CD4-positive, alpha-beta T cell treated with Interleukin-4 for 4 hours (primary cell): ENCODE data around the gene IQGAP2.
"Not testable (repeated sequence)": the region's sequence is repeated elsewhere in the genome, so short reads cannot be mapped to it uniquely, and the experiment has no call there.

ENCODE experiments used
- DNase-seq: peaks from one replicate; pipeline ENCODE4 v3.0.0-alpha.2; 2020

IQGAP2 gene

DNA sequence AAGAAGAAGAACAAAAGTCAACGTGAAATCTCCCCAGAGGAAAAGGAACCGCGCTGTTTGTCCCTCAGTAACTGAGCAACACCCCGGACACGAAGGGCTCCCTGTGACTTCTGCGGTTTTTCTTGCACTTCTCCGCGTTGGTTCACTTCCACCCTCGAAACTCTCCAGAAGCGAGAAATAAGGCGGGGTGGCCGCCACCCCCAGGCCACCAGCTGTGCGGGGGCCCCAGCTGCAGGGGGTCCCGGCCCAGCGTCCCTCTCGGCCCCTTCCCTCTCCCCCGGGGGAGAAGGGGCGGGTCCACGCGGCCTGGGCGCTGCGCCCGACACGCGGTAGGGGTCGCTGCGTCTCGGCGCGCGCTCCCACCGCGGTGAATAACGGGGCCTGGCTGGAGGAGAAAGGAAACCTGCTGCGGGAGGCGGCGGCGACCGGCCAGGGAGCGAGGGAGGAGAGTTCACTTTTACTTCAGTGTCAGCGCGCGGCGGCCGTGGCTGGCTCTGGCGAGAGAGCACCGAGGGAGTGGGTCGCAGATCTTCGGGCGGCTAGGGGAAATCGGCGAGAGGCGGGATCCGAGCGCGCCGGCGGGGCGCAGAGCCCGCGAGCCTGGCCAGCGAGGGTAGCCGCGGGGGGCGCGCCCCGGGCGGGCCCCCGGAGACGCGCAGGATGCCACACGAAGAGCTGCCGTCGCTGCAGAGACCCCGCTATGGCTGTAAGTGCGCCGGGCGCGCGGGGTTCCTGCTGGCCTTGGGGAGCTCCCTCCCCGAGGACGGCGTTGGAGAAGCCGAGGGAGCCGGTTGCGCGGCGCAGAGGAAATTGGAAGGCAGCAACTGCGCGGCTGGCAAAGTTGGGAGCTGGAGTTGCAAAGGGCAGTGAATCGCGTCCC, at the start of gene IQGAP2:
Gene IQGAP2 (plus strand): TSS at position 400 of the 880 bp plus-strand sequence. CDS start 261 bp downstream, at position 661.
- peak; percentile 93 for DNase-seq

GRCh38 chr5:76356887-76357286, 46.2 kb upstream of the IQGAP2 start:
- no peak for DNase-seq

DNA sequence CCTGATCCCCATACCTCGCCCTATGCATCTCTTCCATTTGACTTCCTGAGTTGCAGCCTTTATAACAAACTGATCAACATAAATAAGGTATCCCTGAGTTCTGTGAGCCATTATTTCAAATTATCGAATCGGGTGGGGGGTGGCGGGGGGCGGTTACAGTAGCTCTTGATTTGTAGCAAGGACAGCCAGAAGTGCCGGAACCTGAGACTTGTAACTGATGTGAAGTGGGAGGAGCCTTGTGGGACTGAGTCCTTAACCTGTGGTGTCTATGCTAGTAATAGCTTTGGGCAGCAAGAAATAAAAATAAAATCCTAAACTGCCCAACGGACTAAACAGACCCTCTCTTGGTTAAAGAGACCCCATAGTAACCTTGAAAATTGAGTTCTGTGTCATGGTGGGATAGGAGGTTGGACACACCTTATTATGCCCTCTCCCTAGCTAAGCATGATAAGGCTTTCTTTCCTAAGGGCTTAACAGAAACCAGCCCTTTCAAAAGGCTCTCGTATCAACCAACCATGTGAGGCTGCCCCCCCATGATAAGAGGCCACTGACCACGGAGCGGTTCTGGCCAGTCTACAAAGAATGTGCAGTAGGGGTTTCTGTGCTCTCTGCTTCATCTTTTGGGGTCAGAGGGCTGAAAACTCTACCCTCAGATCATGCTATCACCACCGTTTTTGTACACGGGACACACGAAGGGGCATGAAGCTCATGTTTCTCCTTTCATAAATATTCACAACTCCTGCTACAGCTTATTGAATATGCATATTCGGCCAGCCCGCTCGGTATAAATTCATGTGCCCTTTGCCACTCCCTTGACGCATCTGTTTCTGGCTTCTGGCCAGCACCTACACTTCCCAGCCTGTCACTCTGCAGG, 39.5 kb upstream of the IQGAP2 start:
- no peak for DNase-seq

DNA sequence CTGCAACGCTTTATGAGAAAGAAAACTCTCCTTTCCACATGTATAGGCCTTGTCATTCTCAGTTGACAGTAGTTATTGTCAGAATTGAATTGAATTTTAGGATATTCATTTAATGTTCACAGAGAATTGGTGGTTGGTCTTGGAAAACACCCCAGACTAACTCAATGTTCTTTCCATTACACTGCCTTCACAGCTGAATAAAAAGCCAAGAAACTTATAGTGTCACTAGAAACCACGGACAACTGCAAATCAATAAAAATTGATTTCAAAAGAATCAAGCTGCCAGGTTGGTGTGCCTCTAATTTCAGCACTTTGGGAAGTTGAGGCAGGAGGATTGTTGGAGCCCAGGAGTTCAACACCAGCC, 38.9 kb upstream of the IQGAP2 start:
- DNase-seq = no peak

- no peak for DNase-seq
These were observed 37.5 kb upstream of the IQGAP2 start for GRCh38 chr5:76365561-76365960.

DNA sequence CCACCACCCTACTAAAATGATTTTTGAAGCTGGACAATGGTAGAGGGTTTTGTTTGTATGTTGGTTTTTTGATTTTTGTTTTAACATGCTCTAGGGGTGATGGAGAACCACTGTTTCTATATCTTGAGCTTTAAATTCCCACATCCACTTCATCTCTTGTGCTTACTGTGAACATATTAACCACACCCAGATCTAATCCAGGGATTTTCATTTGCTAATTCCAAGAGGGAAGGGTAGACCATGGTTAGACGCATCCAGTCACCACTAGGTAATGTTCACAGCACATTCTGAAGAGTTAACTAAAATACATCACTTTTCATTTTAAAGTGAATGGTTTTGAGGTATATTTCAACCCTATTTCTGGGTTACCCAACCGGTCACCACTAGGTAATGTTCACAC, 36.5 kb upstream of the IQGAP2 start:
- DNase-seq = no peak

GRCh38 chr5:76367623-76368371, 35.3 kb upstream of the IQGAP2 start:
- DNase-seq = peak; percentile 35

GRCh38 chr5:76368941-76369340, 34.1 kb upstream of the IQGAP2 start:
- no peak for DNase-seq

- not testable (repeated sequence) for DNase-seq
These were observed 33.4 kb upstream of the IQGAP2 start for GRCh38 chr5:76369668-76370067.

DNA sequence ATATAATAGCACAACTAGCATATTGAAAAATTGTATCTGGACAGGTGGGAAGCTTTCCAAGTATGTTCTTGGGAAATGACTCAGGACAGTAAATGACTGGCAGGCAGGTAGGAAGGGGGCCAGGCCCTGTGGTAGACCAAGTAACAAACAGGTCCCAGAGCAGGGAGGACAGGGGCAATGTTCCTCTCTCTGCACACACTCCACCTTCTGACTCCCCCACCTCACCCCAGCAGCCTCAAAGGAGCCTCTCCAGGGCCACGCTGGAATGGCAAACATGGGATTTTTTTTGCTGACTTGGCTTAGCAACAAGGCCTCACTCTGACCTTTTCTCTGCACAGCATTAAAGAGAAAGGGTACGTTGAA, 31.1 kb upstream of the IQGAP2 start:
- DNase-seq = no peak

GRCh38 chr5:76372323-76373054, 30.6 kb upstream of the IQGAP2 start:
- no peak for DNase-seq

GRCh38 chr5:76376148-76376865, 26.8 kb upstream of the IQGAP2 start:
- no peak for DNase-seq

GRCh38 chr5:76376866-76377230, 26.2 kb upstream of the IQGAP2 start:
- DNase-seq = no peak

DNA sequence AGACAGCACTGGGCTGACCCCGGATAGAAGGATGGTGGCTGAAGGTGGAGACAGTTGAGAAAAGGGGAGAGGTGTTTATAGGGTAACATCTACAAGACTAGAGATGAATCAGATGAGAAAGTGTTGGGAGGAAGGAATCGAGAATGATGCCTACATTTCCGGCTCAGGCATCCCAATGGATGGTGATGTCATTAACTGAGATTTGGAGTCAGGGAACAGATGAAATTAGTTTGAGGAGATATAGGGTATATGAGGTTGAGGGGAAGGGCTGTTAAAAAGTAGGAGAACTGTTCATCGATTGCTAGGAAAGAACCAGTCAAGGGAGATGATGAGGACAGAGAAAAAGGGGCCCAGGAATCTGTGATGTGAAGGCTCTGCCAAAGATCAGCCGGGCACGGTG, 24.7 kb upstream of the IQGAP2 start:
- no peak for DNase-seq

DNA sequence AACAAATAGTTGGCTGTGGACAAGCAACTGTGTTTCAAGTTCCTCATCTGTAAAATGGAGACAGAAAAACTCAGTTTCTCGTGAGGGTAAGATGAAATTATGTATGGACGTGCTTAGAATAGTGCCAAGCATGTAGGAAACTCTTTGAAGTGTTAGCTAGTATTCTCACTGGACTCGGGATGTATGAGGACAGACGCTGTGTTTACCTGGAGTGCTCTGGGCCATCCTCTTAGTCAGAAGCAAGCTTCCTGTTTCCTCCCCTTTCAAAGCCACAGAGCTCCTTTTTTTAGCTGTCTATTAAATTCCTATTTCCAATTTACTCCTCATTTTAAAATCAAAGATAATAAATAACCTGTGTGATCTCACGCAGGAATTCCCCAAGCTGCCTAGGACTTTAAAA, 23.8 kb upstream of the IQGAP2 start:
- peak; percentile 27 for DNase-seq

DNA sequence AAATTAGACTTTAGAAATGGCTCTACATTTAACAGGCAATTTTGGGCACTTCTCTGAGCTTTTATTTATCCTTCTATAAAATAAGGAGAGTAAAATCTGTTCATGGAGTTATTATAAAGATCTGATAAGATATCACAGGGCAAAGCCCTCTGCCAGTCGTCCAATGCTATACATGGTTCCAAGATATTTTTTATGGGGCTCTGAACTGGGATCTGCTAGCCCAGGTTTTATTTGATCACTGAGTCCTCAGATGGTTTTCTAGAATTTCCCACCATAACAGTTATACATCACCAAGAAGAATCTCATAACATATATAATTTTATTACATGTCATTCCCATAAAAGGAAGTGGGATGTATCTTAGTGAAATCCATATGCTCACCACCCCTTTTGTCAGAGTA, 23.2 kb upstream of the IQGAP2 start:
- DNase-seq = no peak

DNA sequence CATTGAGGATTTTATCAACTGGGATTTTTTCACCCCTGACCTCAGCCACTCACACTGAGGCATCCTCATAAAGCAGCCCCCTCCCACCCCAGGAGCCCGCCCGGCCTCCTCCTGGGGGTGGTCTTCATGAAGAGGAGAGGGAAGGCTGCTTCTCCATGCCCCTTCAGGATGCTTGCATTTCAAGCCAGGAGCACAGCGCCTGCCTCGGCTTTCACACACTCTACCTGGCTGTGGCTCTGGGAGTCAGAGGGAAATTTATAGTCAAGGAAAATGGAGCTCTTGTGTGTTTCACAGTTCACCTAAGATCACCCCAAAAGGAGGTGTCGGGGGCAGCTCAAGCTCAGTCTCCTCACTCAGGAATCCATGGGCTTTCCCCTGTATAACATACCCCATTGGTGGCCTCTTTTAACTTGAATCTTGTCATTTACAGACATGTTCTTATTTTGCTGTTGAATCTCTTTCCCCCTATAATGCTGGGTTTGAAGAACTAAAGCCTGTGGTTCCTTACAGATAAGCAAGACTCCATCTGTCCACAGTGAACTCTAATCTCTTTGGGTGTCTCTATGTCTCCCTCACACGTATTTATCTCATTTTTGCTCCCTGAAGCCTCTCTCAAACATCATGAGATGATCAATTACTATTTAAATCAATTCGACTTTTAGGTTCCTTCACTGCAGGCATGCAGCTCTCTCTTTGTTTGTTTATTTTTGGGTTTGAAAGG, 22.6 kb upstream of the IQGAP2 start:
- no peak for DNase-seq

DNA sequence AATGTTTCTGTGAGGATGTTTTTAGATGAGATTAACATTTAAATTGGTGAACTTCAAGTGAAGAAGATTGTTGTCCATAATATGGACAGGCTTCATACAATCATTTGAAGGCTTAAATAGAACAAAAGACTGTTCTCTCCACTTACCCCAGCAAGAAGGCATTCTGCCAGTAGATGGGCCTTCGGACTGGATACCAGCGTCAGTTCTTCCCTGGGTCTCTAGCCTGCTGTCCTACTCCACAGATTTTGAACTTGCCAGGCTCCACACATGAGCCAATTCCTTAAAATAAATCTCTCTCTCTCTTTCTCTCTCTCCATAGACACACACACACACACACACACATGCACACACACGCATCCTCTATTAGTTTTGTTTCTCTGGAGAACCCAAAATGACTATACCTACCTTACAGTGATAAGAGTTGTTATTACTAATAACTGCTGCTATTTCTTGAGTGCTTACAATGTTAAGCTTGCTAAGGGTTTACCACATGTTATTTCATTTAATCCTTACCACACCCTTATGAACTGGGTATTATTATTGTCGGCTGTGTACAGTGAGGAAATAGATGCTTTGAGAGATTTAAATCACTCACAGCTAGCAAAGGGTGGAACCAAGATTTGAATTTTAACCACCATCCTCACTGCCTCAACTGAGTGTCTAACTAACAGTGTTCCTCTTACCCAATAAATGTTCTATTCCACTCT, 19.8 kb upstream of the IQGAP2 start:
- peak; percentile 41 for DNase-seq

GRCh38 chr5:76384189-76384588, 18.9 kb upstream of the IQGAP2 start:
- DNase-seq = no peak

GRCh38 chr5:76384705-76385104, 18.4 kb upstream of the IQGAP2 start:
- no peak for DNase-seq

GRCh38 chr5:76385540-76385939, 17.5 kb upstream of the IQGAP2 start:
- no peak for DNase-seq
